Activated CD8-positive, alpha-beta memory T cell treated with anti-CD3 and anti-CD28 coated beads, Interleukin-2, amount 50 U/mL, for 48 hours (primary cell): ENCODE data around the gene MYO16.
"Not testable (repeated sequence)": the region's sequence is repeated elsewhere in the genome, so short reads cannot be mapped to it uniquely, and the experiment has no call there.

Source experiments
- DNase-seq: peaks from one replicate; pipeline ENCODE4 v3.0.0-alpha.2; 2020

MYO16 gene

GRCh38 chr13:108991416-108991815 lies 362.0 kb downstream of the MYO16 start:
- DNase-seq, result not testable (repeated sequence)

GRCh38 chr13:108993346-108993745 lies 363.9 kb downstream of the MYO16 start:
- no peak for DNase-seq

- no peak for DNase-seq
Measured at GRCh38 chr13:108996430-108996829, 367.0 kb downstream of the MYO16 start.

DNA sequence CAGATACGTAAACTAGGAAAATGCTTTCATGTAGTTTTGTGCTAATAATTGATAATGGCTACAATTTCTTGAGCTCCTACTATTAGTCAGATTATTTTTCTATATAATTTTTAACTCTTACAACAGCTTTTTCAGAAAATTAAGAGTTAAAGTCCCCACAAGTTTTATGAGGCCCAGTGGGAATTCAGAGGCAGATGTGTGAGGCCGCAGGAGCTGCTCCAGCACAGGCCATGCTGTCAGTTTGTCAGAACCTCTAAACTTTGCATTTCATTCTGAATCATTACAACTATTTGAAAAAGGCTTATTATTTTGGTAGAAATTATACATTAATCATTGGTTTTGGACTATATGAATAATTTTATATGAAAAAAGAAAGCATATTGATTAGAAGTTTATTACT lies 370.8 kb downstream of the MYO16 start:
- DNase-seq, result no peak

DNA sequence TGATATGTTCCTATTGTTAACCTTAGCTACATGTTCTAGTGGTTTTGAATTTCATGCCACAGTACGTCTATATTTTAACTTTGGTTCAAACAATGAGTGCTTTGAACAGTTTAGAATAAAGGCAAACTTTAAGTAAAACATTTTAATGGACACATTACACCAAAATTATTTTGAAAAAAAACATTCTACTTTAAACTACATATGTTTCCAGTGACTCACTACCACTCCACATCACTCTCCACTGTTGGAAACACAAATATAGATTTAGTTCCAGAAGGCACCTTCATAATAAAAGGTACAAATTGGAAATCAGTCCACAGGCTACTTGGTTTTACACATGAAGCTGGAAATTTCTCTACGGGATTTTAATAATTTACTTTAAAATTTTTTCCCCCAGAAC lies 373.5 kb downstream of the MYO16 start:
- no peak for DNase-seq

GRCh38 chr13:109007946-109008345 lies 378.5 kb downstream of the MYO16 start:
- DNase-seq, result no peak

DNA sequence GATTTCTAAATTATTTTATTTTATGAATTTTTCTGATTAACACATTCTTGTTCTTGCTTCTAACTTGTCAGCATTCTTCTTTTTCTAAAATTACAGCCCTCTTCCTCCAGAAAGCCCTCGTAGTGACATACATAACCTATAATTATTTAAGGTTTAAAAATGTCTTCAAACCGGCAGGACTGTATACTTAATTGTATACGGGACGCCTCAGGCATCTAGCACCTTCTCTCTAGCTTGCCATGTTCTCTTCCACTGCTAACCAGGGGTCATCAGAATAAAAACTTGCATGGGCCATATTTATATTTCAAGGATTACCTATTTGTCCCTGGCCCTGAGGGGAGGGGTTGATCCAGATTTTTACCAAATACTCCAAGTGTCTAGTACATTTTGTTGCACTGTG lies 380.3 kb downstream of the MYO16 start:
- DNase-seq, result no peak

- no peak for DNase-seq
Measured at GRCh38 chr13:109010912-109011311, 381.5 kb downstream of the MYO16 start.

- DNase-seq, result no peak
Measured at GRCh38 chr13:109012115-109012514, 382.7 kb downstream of the MYO16 start.

DNA sequence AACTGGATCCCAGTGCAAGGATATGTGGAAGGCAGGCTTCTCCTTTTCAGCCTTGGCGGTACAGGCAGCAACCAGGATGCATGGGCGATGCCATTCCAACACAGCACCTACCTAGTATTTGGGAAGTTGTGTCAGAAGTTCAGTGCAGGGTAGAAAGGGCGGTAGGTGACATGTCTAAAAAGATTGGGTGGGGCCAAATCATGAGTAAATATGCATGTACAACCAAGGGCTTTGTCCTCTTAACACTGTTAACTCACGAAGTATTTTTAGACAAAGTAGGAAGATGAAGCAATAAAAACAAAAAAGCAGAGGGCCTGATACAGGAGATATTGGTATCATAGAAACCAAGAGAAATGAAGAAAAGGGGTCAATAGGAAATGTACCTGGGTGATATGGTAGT lies 392.1 kb downstream of the MYO16 start:
- no peak for DNase-seq

- DNase-seq, result no peak
Measured at GRCh38 chr13:109024611-109025010, 395.2 kb downstream of the MYO16 start.

DNA sequence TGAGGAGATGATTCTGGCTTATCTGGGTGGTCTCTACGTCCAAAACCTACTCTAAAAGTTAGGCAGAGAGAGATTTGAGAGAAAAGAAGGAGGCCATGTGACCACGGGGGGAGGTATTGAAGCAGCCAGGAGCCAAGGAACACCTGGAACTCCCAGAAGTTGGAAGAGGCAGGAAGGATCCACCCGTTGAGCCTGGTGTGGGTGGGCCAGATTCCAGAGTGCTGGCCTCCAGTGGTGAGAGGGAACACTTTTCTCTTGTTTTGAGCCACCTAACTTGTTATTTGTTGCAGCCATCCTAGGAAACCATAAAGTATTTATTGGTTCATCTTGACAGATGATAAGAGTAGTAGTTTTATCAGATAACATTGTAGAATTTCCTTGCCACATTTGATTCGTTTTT lies 396.9 kb downstream of the MYO16 start:
- no peak for DNase-seq

- DNase-seq, result no peak
Measured at GRCh38 chr13:109028624-109029023, 399.2 kb downstream of the MYO16 start.

GRCh38 chr13:109033090-109033489 lies 403.7 kb downstream of the MYO16 start:
- no peak for DNase-seq

DNA sequence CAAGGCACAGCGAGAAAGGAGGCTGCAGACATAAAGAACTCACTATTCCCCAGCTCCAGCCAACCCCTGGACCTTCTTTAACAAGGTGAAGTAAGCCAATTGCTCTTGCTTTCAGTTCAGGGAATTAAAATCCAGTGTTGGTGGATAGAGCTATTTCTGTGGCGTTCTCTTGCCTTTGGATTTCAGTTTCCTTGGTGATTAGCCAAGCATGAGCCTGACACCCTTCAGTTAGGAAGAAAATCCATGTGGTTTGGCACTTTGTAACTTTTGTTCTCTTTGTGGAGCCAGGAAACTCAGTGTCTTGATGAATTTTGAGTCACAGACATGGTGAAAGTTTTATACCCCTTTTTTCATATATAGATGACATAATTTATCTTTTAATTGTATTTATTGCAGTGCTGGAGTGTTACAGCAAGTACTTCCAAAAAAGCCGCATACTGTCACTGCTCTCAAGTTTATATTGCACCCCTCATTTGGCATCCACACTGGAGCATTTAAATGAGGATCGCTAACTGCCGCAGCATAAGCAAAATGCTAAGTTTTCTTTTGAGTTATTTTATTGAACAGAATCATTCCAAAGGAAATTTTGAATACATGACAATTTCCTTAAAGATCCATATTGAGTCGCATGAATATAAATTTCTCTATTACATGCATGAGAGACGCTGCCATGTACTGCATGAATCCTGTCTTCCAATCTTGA lies 406.8 kb downstream of the MYO16 start:
- no peak for DNase-seq

DNA sequence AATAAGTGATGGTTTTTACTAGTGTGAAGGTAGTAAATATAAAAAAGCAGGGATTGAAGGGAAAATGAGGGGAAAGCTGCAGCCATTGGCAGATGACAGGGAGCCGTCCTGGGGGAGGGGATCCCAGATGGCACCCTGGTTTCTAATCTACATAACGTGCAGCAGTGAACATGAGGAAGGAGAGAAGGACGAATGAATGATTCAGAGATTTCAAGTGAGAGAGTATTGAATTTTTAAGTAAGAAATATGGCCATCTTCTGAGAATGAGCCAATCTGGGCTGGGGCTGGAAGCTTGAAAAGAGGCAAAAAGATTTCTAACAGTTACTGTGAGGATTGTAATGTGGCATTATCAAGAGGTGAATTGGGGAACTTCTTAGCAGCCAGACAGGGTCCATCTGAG lies 414.2 kb downstream of the MYO16 start:
- no peak for DNase-seq

DNA sequence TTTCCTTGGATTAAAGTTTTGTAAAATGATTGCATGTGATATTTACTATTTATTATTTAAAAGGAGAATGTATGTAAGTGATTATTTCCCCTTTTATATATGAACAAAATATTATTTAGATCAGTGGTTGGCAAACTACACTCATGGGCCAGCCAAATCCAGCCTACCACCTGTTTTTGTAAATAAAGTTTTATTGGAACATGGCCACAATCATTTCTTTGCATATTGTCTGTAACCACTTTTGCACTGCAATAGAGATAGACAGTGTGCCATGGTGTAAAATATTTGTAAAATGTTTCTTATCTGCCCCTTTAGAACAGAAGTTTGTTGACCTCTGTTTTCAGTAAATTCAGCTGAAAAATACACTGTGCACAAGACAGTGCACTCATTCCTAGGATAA lies 426.4 kb downstream of the MYO16 start:
- DNase-seq, result no peak

GRCh38 chr13:109058087-109058486 lies 428.7 kb downstream of the MYO16 start:
- DNase-seq, result no peak

GRCh38 chr13:109072505-109072904 lies 443.1 kb downstream of the MYO16 start:
- DNase-seq, result no peak

DNA sequence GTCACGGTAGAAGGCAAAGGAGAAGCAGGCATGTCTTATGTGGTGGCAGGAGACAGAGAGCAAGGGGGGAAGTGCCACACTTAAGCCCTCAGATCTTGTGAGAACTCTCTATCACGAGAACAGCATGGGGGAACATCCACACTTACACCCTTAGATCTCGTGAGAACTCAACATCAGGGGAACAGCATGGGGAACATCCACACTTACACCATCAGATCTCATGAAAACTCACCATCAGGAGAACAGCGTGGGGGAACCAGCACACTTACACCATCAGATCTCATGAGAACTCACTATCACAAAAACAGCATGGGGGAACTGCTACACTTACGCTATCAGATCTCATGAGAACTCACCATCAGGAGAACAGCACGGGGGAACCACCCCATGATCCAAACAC lies 445.0 kb downstream of the MYO16 start:
- DNase-seq, result no peak

- DNase-seq, result no peak
Measured at GRCh38 chr13:109074853-109075252, 445.4 kb downstream of the MYO16 start.

- no peak for DNase-seq
Measured at GRCh38 chr13:109087916-109088623, 458.7 kb downstream of the MYO16 start.

DNA sequence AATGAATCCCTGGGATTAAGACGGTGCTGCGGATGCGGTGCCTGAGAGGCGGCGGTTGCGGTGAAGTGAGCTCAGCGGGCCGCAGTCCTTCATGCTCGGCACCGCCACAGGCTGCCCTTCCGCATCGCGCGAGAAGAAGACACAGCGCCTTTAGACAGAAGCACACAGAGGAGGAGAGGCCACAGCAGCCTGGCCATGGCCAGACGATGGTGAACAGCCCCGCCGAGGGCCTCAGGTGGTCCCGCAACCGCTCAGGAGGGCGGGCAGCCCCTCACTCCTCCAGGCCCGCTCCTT lies 459.2 kb downstream of the MYO16 start:
- DNase-seq, result no peak

- DNase-seq, result no peak
Measured at GRCh38 chr13:109090796-109091195, 461.4 kb downstream of the MYO16 start.

DNA sequence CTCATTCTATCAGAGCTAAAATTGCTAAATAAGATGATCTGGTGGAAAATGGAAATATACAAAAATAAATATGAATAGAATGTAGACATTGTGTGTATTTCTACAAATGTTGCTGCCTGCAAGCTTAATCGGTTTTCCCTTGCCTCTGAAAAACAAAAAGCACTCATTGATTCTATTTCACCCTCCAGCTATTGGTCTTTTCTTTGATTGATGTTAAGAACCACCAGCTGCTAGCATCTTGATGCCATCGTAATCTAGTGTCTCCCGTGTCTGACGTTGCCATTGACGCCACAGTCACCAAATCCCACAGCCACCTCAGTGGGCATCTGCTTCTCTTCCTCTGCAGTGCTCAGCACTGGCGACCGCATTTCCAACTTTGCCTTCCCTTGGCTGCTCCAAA lies 461.8 kb downstream of the MYO16 start:
- no peak for DNase-seq
